CD4-positive, alpha-beta T cell treated with Interleukin-6 for 4 hours (primary cell): ENCODE measurements around the gene FABP3.
"Not testable (repeated sequence)": the region's sequence is repeated elsewhere in the genome, so short reads cannot be mapped to it uniquely, and the experiment has no call there.

Experiments
- DNase-seq: peaks from one replicate; pipeline ENCODE4 v3.0.0-alpha.2; 2020; ENCODE audit warnings: mixed read lengths

Gene FABP3

GRCh38 chr1:31397360-31398095 lies 24.7 kb upstream of the FABP3 start:
- no peak for DNase-seq

GRCh38 chr1:31396633-31397351 lies 23.9 kb upstream of the FABP3 start:
- DNase-seq, result no peak

- DNase-seq, result peak; percentile 83
Observed at GRCh38 chr1:31394584-31395193, 21.8 kb upstream of the FABP3 start.

GRCh38 chr1:31393463-31393862 lies 20.6 kb upstream of the FABP3 start:
- DNase-seq, result no peak

- DNase-seq, result no peak
Observed at GRCh38 chr1:31390071-31390470, 17.2 kb upstream of the FABP3 start.

GRCh38 chr1:31389616-31390015 lies 16.7 kb upstream of the FABP3 start:
- no peak for DNase-seq

- no peak for DNase-seq
Observed at GRCh38 chr1:31387612-31388011, 14.7 kb upstream of the FABP3 start.

- not testable (repeated sequence) for DNase-seq
Observed at GRCh38 chr1:31386576-31387243, 13.8 kb upstream of the FABP3 start.

- no peak for DNase-seq
Observed at GRCh38 chr1:31383967-31384366, 11.1 kb upstream of the FABP3 start.

GRCh38 chr1:31382379-31382989 lies 9.6 kb upstream of the FABP3 start:
- DNase-seq, result no peak

GRCh38 chr1:31381394-31382294 lies 8.8 kb upstream of the FABP3 start:
- DNase-seq, result no peak

- no peak for DNase-seq
Observed at GRCh38 chr1:31380181-31380580, 7.3 kb upstream of the FABP3 start.

GRCh38 chr1:31378001-31378400 lies 5.1 kb upstream of the FABP3 start:
- no peak for DNase-seq

- DNase-seq, result no peak
Observed at GRCh38 chr1:31377364-31377863, 4.5 kb upstream of the FABP3 start.

GRCh38 chr1:31376375-31377134 lies 3.7 kb upstream of the FABP3 start:
- DNase-seq, result no peak

GRCh38 chr1:31374511-31375196 lies 1.8 kb upstream of the FABP3 start:
- no peak for DNase-seq

GRCh38 chr1:31373897-31374486 lies 1.1 kb upstream of the FABP3 start:
- no peak for DNase-seq

- DNase-seq, result no peak
Observed at GRCh38 chr1:31372751-31373055, 173 bp downstream of the FABP3 start.

- no peak for DNase-seq
Observed at GRCh38 chr1:31372051-31372450, 825 bp downstream of the FABP3 start.
